ENCODE data around the gene NR2F1-AS1. TPM values are rescaled to one million over a fixed set of nuclear protein-coding genes. Genes with fewer than 3 reads are reported as not detected.

Gene NR2F1-AS1
- total and polyA plus RNA-seq, 2 of the 4 experiments (the other 2 are of a cell fraction), result 12.5 to 12.8 TPM

GRCh38 chr5:93576994-93577853 is 3.8 kb downstream of the NR2F1-AS1 start:
- dilution Hi-C loops (cut with HindIII; ENCODE audit: low sequenced_read_pairs, unreplicated experiment), result no loop called here
- Histone ChIP-seq H4K20me1 (ENCODE audit: insufficient read depth, low read length) (no peaks in the 10 kb centered on the region), H3K9me3 (ENCODE audit: control insufficient read depth, insufficient read depth, low read length) (no peaks in the 10 kb centered on the region), H3K18ac (ENCODE audit: low read depth, low read length) (peak overlapping the region; percentile 65), H3K23ac (ENCODE audit: low read depth, low read length) (peak overlapping the region; percentile 98), H2AFZ (replicated peaks; ENCODE audit: low read length, poor library complexity) (peak overlapping the region; percentile 58), H3K36me3 (ENCODE audit: control insufficient read depth, insufficient read depth, low read length) (peaks cover 8% of the 10 kb centered on the region), H2BK15ac (ENCODE audit: low read depth, low read length) (peak overlapping the region; percentile 97; the same call in 2 of the 3 replicates), H3K27ac (ENCODE audit: insufficient read depth, low read length) (peak overlapping the region; percentile 67; the same call in 1 of the 2 replicates), H4K5ac (ENCODE audit: low read depth, low read length) (peak overlapping the region; percentile 72), H2BK5ac (ENCODE audit: low read depth, low read length, poor library complexity, severe bottlenecking) (peak overlapping the region; percentile 98), H3K4me2 (ENCODE audit: low read depth, low read length) (peak overlapping the region; percentile 89), H4K91ac (ENCODE audit: insufficient read depth, low read depth, low read length) (peak overlapping the region; percentile 72), H3K4me1 (ENCODE audit: control insufficient read depth, insufficient read depth, low read length) (peaks cover 16% of the 10 kb centered on the region), H2AK9ac (replicated peaks; ENCODE audit: low read depth, low read length, poor library complexity) (no peak overlapping the region), H3K9me1 (ENCODE audit: insufficient read depth, low read length) (no peaks in the 10 kb centered on the region), H3K79me1 (ENCODE audit: low read depth in 1 of 2, low read length in 2 of 2) (peaks cover 21 to 59% of the 10 kb centered on the region in 2 experiments), H3K4ac (ENCODE audit: low read depth, low read length) (peak overlapping the region; percentile 98), H3K9ac (ENCODE audit: low read depth, low read length) (peak overlapping the region; percentile 93), H3K4me3 (ENCODE audit: insufficient read depth, low read depth, low read length) (no peak overlapping the region), H4K8ac (ENCODE audit: low read depth in 2 of 2, low read length in 2 of 2) (peak overlapping the region; percentile 95 to 100), H2BK120ac (ENCODE audit: low read depth, low read length) (peak overlapping the region; percentile 98), H3K27me3 (ENCODE audit: control insufficient read depth, insufficient read depth, low read length) (no peaks in the 10 kb centered on the region), H2AK5ac (ENCODE audit: low read depth, low read length) (peak overlapping the region; percentile 48), H2BK20ac (ENCODE audit: low read depth, low read length) (peak overlapping the region; percentile 86), H3K56ac (ENCODE audit: extremely low read depth, insufficient read depth, low read length) (peak overlapping the region; percentile 68), H3K14ac (replicated peaks; ENCODE audit: low read depth, low read length) (peak overlapping the region; percentile 90)
- POLR2A ChIA-PET (ENCODE audit: unreplicated experiment), result no interaction called here
- in situ Hi-C loops (cut with MboI; ENCODE audit: low sequenced_read_pairs), result loop anchor here (10.0 to 25.0 kb wide), 5 partner anchors 492 to 1265 kb away; no protein-coding TSS in a partner anchor
- intact Hi-C loops (cut with micrococcal nuclease), result loop anchor here (5.0 kb wide), 1 partner anchor 740 kb away; no protein-coding TSS in a partner anchor
- WGBS, 2 experiments (ENCODE audit: extremely low coverage in 2 of 2, insufficient read length in 1 of 2), result 20% methylated on average over 1 of the region's 9 CpGs; no CpG with 5 or more reads in 1 of the 2 experiments
- no peak for DNase-seq
- BruUV-seq (replicated peaks), result no TSS peak
- ATAC-seq (ENCODE audit: low read depth), result no peak
- CTCF ChIA-PET, result no interaction called here
- TF ChIP-seq MAZ (IDR thresholded peaks at IDR 0.05; ENCODE audit: borderline replicate concordance, low read depth, low read length) (no peak), RAD21 (IDR thresholded peaks at IDR 0.05; ENCODE audit: low read length) (no peak), SMC3 (IDR thresholded peaks at IDR 0.05; ENCODE audit: low read depth, low read length) (no peak), FOS (IDR thresholded peaks at IDR 0.05; ENCODE audit: low read depth, low read length) (no peak), CHD1 (IDR thresholded peaks at IDR 0.05; ENCODE audit: low read depth, low read length) (no peak), ELK1 (IDR thresholded peaks at IDR 0.05; ENCODE audit: borderline replicate concordance, low read depth, low read length) (no peak), MXI1 (IDR thresholded peaks at IDR 0.05; ENCODE audit: borderline replicate concordance, low read depth, low read length) (no peak), BHLHE40 (IDR thresholded peaks at IDR 0.05; ENCODE audit: low read depth, low read length) (no peak), MAFK (IDR thresholded peaks at IDR 0.05; ENCODE audit: low read depth, low read length) (no peak), CEBPB (IDR thresholded peaks at IDR 0.05; ENCODE audit: low read depth, low read length) (no peak), NFE2L2 (IDR thresholded peaks at IDR 0.05; ENCODE audit: low read depth, low read length) (no peak), POLR2A (IDR thresholded peaks at IDR 0.05; ENCODE audit: low read depth, low read length) (no peak)
- TF ChIP-seq, protein P1, sequence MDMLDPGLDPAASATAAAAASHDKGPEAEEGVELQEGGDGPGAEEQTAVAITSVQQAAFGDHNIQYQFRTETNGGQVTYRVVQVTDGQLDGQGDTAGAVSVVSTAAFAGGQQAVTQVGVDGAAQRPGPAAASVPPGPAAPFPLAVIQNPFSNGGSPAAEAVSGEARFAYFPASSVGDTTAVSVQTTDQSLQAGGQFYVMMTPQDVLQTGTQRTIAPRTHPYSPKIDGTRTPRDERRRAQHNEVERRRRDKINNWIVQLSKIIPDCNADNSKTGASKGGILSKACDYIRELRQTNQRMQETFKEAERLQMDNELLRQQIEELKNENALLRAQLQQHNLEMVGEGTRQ (IDR thresholded peaks at IDR 0.05; ENCODE audit: low read depth, low read length), result no peak
- TF ChIP-seq, protein P2, sequence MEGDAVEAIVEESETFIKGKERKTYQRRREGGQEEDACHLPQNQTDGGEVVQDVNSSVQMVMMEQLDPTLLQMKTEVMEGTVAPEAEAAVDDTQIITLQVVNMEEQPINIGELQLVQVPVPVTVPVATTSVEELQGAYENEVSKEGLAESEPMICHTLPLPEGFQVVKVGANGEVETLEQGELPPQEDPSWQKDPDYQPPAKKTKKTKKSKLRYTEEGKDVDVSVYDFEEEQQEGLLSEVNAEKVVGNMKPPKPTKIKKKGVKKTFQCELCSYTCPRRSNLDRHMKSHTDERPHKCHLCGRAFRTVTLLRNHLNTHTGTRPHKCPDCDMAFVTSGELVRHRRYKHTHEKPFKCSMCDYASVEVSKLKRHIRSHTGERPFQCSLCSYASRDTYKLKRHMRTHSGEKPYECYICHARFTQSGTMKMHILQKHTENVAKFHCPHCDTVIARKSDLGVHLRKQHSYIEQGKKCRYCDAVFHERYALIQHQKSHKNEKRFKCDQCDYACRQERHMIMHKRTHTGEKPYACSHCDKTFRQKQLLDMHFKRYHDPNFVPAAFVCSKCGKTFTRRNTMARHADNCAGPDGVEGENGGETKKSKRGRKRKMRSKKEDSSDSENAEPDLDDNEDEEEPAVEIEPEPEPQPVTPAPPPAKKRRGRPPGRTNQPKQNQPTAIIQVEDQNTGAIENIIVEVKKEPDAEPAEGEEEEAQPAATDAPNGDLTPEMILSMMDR (conservative IDR thresholded peaks at IDR 0.05; ENCODE audit: low read depth, low read length), result no peak

All from IMR-90 (cell line).